AG10803 (cell line): ENCODE data around the gene PRSS23.

Source experiments
- DNase-seq: peaks from one replicate; pipeline ENCODE4 v3.0.0; 2010; ENCODE audit warnings: low read depth
- H3K4me3 ChIP-seq: 2 replicates; pipeline ENCODE4 v1.5.1; 2011; ENCODE audit warnings: mild to moderate bottlenecking, low read length, control low read depth
- CTCF ChIP-seq: conservative IDR thresholded peaks from 2 replicates; pipeline ENCODE4 v1.5.1; 2011; ENCODE audit warnings: mild to moderate bottlenecking, low read length, control low read depth, inconsistent platforms

PRSS23 gene

GRCh38 chr11:86797133-86797532 is 3.2 kb upstream of the PRSS23 start:
- no peak for DNase-seq
- TF ChIP-seq CTCF: no peak
- H3K4me3 ChIP-seq: no peak overlapping the region

GRCh38 chr11:86798988-86799387 is 1.4 kb upstream of the PRSS23 start:
- H3K4me3 ChIP-seq: no peak overlapping the region
- peak; percentile 70 for DNase-seq
- TF ChIP-seq CTCF: no peak

- no peak for TF ChIP-seq CTCF
- DNase-seq: no peak
- H3K4me3 ChIP-seq: peak overlapping the region; percentile 76
Observed at GRCh38 chr11:86799680-86800075, 664 bp upstream of the PRSS23 start.

GRCh38 chr11:86800960-86801272 is 574 bp downstream of the PRSS23 start:
- TF ChIP-seq CTCF: no peak
- peak overlapping the region; percentile 76 for H3K4me3 ChIP-seq
- no peak for DNase-seq

GRCh38 chr11:86801364-86801763 is 1.0 kb downstream of the PRSS23 start:
- peak overlapping the region; percentile 76 for H3K4me3 ChIP-seq
- no peak for TF ChIP-seq CTCF
- DNase-seq: no peak

- no peak for DNase-seq
- TF ChIP-seq CTCF: no peak
- peak overlapping the region; percentile 76 for H3K4me3 ChIP-seq
Observed at GRCh38 chr11:86802146-86802545, 1.8 kb downstream of the PRSS23 start.

- peak; percentile 47 for DNase-seq
- peak overlapping the region; percentile 76 for H3K4me3 ChIP-seq
- TF ChIP-seq CTCF: peak; percentile 63
Observed at GRCh38 chr11:86802601-86803051, 2.3 kb downstream of the PRSS23 start.
